ENCODE measurements around the gene NPBWR2.

GRCh38 chr20:64072498-64073063 lies 34.8 kb downstream of the NPBWR2 start:
- no peak for TF ChIP-seq ZNF121 (CRISPR knock-in tag; IDR thresholded peaks at IDR 0.05)
- TF ChIP-seq, protein P1, sequence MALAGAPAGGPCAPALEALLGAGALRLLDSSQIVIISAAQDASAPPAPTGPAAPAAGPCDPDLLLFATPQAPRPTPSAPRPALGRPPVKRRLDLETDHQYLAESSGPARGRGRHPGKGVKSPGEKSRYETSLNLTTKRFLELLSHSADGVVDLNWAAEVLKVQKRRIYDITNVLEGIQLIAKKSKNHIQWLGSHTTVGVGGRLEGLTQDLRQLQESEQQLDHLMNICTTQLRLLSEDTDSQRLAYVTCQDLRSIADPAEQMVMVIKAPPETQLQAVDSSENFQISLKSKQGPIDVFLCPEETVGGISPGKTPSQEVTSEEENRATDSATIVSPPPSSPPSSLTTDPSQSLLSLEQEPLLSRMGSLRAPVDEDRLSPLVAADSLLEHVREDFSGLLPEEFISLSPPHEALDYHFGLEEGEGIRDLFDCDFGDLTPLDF (CRISPR knock-in tag; IDR thresholded peaks at IDR 0.05): no peak
- TF ChIP-seq RELA (CRISPR knock-in tag; IDR thresholded peaks at IDR 0.05; ENCODE audit: borderline replicate concordance): no peak
- TF ChIP-seq, protein P2, sequence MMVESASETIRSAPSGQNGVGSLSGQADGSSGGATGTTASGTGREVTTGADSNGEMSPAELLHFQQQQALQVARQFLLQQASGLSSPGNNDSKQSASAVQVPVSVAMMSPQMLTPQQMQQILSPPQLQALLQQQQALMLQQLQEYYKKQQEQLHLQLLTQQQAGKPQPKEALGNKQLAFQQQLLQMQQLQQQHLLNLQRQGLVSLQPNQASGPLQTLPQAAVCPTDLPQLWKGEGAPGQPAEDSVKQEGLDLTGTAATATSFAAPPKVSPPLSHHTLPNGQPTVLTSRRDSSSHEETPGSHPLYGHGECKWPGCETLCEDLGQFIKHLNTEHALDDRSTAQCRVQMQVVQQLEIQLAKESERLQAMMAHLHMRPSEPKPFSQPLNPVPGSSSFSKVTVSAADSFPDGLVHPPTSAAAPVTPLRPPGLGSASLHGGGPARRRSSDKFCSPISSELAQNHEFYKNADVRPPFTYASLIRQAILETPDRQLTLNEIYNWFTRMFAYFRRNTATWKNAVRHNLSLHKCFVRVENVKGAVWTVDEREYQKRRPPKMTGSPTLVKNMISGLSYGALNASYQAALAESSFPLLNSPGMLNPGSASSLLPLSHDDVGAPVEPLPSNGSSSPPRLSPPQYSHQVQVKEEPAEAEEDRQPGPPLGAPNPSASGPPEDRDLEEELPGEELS (CRISPR knock-in tag; IDR thresholded peaks at IDR 0.05): no peak
- TF ChIP-seq IRF2 (CRISPR knock-in tag; IDR thresholded peaks at IDR 0.05; ENCODE audit: borderline replicate concordance, low read depth): no peak
- TF ChIP-seq, protein P3, sequence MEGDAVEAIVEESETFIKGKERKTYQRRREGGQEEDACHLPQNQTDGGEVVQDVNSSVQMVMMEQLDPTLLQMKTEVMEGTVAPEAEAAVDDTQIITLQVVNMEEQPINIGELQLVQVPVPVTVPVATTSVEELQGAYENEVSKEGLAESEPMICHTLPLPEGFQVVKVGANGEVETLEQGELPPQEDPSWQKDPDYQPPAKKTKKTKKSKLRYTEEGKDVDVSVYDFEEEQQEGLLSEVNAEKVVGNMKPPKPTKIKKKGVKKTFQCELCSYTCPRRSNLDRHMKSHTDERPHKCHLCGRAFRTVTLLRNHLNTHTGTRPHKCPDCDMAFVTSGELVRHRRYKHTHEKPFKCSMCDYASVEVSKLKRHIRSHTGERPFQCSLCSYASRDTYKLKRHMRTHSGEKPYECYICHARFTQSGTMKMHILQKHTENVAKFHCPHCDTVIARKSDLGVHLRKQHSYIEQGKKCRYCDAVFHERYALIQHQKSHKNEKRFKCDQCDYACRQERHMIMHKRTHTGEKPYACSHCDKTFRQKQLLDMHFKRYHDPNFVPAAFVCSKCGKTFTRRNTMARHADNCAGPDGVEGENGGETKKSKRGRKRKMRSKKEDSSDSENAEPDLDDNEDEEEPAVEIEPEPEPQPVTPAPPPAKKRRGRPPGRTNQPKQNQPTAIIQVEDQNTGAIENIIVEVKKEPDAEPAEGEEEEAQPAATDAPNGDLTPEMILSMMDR (IDR thresholded peaks at IDR 0.05): no peak
- TF ChIP-seq GABPB1 (CRISPR knock-in tag; IDR thresholded peaks at IDR 0.05): no peak
- no peak for TF ChIP-seq TEAD1 (CRISPR knock-in tag; IDR thresholded peaks at IDR 0.05)

Data from WTC11 (cell line).